GM18526 (cell line): Measurements from ENCODE around the gene EIF4G3.

Experiments used
- POLR2A ChIP-seq: IDR thresholded peaks from 3 replicates; pipeline ENCODE4 v1.6.1; 2011; ENCODE audit not compliant: insufficient read length; ENCODE audit errors: extremely low read depth

The EIF4G3 gene

GRCh38 chr1:20875198-20875973 is 301.3 kb downstream of the EIF4G3 start:
- no peak for TF ChIP-seq POLR2A

DNA sequence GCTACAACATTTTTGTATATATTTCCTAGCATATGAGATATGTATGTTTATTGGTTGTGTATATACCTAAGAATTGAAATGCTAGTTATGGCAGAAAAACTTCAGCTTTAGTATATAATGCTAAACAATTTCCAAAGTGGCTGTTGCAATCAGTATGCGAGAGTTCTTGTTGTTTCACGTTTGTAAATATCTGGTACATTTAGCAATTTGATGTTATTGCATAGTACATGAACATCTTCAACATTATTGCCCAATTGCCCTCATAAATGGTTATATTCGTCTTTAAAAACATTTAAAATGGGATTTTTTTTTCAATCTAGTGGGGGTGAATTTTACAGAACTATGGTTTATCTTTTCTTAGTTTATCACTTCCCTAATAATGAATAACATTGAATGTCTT is 303.4 kb downstream of the EIF4G3 start:
- no peak for TF ChIP-seq POLR2A

- no peak for TF ChIP-seq POLR2A
Observed at GRCh38 chr1:20871419-20871818, 305.3 kb downstream of the EIF4G3 start.

GRCh38 chr1:20870718-20871117 is 306.0 kb downstream of the EIF4G3 start:
- no peak for TF ChIP-seq POLR2A

DNA sequence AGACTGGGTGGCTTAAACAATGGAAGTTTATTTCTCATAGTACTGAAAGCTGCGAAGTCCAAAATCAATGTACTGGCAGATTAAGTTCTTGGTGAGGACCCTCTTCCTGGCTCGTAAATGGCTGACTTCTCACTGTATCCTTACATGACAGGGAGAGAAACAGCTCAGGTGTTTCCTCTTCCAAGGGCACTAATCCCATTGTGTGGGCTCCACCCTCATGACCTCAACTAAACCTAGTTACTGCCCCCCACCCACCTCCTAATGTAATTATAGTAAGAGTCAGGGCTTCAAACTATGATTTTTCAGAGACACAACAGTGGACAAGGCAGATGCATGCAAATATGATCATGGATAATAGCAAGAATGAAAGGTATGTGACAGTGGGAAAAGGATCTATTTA is 308.4 kb downstream of the EIF4G3 start:
- TF ChIP-seq POLR2A: no peak

GRCh38 chr1:20867847-20868246 is 308.9 kb downstream of the EIF4G3 start:
- no peak for TF ChIP-seq POLR2A

GRCh38 chr1:20867062-20867461 is 309.6 kb downstream of the EIF4G3 start:
- TF ChIP-seq POLR2A: no peak

GRCh38 chr1:20865001-20865400 is 311.7 kb downstream of the EIF4G3 start:
- TF ChIP-seq POLR2A: no peak

DNA sequence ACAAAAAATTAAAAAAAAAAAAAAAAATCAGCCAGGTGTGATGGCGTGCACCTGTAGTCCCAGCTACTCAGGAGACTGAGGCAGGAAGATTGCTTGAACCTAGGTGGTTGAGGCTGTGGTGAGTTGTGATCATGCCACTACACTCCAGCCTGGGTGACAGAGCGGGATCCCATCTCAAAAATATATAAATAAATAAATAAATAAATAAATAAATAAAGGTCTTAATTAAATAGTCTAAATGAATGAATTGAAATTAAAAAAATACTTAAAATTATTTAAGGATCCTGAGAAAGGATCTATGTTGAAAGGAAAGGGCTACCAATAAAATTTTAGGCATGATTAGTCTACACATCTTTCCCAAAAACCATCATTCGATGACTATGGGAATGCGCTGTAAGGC is 322.2 kb downstream of the EIF4G3 start:
- no peak for TF ChIP-seq POLR2A

GRCh38 chr1:20850021-20850420 is 326.7 kb downstream of the EIF4G3 start:
- TF ChIP-seq POLR2A: no peak

DNA sequence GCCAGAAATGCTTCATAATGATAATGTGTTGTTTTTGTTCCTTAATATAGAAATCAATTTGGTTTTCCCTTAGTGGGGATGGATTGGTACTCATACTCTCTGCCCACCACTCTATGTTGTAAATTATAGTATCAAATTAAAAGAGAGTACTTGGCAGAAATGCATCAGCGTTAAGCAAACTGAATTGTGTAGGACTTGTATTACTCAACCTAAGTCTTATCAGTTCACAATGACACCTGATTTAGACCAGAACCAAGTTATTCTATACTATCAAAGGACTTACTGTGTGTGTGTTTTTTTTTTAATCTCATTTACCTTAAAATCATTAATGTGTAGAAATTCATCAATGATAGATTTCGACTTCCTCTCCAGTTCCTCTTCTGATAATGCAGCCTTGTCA is 327.6 kb downstream of the EIF4G3 start:
- no peak for TF ChIP-seq POLR2A

DNA sequence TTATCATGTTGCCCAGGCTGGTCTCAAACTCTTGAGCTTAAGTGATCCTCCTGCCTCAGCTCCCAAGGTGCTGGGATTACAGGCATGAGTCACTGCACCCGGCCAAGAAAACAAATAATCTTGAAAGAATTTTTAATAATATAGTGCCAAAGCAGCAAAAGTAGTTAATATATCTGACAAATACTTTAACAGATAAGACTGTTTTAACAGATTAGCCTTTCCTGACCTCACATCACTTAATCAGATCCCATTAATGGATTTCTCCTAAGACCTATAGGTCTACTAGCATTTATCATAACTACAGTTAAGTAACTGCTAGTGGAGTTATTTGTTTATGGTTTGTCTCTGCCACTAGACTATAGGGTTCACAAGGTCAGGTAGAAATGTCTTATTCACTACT is 328.5 kb downstream of the EIF4G3 start:
- no peak for TF ChIP-seq POLR2A

GRCh38 chr1:20847611-20848080 is 329.1 kb downstream of the EIF4G3 start:
- no peak for TF ChIP-seq POLR2A

- no peak for TF ChIP-seq POLR2A
Observed at GRCh38 chr1:20846461-20847374, 330.0 kb downstream of the EIF4G3 start.

DNA sequence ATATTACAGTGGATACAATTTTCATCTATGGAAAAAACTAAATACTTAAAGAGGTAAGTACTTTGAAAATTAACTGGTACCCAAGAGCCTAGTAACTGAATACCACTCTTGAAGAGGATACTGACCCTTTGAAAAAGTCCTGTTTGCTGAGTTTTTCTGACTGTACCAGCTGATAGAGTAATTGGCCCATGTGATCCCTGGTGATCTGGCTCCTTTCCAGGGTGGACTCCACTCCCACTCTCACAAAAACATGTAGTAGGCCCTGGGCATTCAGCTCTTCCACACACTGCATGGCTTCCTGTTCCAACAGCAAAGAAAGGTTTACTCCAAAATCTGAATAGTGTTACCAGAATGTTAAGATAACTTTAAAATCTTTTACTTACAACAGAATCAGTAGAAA is 336.0 kb downstream of the EIF4G3 start:
- TF ChIP-seq POLR2A: no peak
